ENCODE measurements around the gene CDK5R2.

The CDK5R2 gene

DNA sequence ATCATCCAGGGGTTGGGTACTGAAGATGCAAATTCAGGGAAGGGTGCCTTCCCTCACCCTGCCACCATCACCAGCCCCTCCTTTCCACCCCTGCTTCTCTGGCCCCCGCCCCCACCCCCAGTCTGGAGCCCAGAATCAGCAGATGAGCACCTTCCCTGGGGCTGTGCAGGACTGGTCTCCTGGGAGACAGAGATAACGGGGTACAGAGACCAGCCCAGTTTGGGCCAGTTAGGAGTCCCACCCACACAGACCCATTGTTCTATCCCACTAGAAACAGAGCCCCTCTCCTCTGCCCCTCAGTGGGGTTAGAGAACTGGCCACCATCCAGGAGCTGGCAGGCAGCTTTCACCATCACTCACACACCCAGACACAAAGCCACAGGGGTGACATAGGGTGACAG is 38.3 kb downstream of the CDK5R2 start:
- intact Hi-C loops (cut with DNase I; ENCODE audit: low total_unique reads) = no loop called here
- H3K36me3 ChIP-seq = no peaks in the 10 kb centered on the region
- H3K9me3 ChIP-seq = no peaks in the 10 kb centered on the region
- DNase-seq = no peak
- H3K4me3 ChIP-seq = no peak overlapping the region
- peaks cover 28 to 98% of the 10 kb centered on the region in 2 donors for H3K27me3 ChIP-seq
- peaks cover 3 to 49% (median 41%) of the 10 kb centered on the region in 4 donors for H3K4me1 ChIP-seq
- TF ChIP-seq, protein P1, sequence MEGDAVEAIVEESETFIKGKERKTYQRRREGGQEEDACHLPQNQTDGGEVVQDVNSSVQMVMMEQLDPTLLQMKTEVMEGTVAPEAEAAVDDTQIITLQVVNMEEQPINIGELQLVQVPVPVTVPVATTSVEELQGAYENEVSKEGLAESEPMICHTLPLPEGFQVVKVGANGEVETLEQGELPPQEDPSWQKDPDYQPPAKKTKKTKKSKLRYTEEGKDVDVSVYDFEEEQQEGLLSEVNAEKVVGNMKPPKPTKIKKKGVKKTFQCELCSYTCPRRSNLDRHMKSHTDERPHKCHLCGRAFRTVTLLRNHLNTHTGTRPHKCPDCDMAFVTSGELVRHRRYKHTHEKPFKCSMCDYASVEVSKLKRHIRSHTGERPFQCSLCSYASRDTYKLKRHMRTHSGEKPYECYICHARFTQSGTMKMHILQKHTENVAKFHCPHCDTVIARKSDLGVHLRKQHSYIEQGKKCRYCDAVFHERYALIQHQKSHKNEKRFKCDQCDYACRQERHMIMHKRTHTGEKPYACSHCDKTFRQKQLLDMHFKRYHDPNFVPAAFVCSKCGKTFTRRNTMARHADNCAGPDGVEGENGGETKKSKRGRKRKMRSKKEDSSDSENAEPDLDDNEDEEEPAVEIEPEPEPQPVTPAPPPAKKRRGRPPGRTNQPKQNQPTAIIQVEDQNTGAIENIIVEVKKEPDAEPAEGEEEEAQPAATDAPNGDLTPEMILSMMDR (IDR thresholded peaks at IDR 0.05) = no peak
- H3K27ac ChIP-seq = no peak overlapping the region

DNA sequence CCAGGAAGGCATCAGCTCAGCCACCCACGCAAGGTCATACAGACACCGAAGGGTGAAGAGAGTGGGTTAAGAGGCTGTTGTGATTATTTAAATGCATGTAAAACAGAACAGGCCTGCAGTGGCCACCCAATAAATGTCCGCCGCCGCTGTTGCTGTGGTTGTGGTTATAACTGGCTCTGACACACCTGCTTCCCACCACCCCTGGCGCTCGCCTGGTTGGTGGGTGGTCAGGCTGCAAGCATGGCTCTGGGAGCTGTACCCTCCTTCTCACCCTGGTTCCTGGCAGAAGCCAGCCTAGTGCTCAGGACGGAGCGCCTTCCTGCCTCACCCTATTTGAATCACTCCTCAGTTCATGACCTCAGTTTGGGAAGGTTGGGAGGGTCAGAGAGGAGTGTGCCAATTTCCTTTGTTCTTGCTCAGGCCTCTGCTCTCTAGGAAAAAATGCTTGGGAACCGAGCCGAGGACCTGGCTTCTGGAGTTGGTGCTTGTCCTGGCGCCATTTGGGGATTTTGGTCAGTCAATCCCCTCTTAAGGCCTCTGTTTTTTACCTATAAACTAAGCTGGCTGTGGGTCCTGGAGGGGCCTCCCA is 39.0 kb downstream of the CDK5R2 start:
- H3K36me3 ChIP-seq = no peaks in the 10 kb centered on the region
- H3K4me3 ChIP-seq = no peak overlapping the region
- TF ChIP-seq, protein P1 (IDR thresholded peaks at IDR 0.05) = no peak
- H3K9me3 ChIP-seq = no peaks in the 10 kb centered on the region
- DNase-seq = no peak
- intact Hi-C loops (cut with DNase I; ENCODE audit: low total_unique reads) = no loop called here
- H3K27ac ChIP-seq = no peak overlapping the region
- peaks cover 6 to 48% (median 38%) of the 10 kb centered on the region in 4 donors for H3K4me1 ChIP-seq
- H3K27me3 ChIP-seq = peaks cover 24 to 98% of the 10 kb centered on the region in 2 donors

DNA sequence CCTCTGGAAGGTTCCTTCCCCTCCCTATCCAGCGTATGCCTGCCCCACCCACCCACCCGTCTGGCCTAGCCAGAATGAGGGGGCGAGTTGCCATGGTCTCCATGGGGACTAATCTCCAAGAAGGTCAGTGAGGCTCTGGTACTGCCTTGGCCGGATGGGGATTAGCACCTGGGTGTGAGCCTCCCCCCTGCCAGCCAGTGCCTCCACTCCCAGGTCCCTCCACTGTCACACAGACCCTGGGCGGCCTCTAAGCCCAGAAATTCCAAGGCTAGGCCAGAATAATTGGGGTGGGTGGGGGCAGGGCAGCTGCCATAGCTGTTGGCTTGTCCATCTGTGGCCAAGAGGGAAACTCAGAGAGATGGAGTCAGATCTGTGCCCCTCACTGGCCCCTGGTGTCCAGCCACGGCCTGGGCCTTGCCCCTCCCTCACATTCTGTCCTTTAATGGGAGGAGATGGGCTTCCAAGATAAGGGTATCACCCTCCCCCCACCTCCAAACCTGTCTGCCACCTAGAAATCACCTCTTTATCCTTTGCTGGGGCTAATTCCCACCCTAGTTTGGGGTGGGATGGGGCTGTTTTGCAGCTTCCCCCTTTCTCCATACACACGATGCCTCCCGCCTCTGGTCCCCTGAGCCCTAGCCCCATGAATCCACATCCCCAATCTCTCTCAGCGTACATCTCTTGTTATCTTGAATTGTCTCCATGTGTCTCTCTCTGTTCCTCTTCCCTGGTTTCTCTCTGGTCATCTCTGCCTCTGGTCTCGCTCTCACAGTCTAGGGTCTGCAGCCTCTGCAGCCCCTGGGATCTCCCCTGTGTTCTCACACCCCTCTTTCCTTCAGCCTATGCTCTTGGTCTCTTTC is 39.8 kb downstream of the CDK5R2 start:
- H3K27me3 ChIP-seq = peaks cover 18 to 98% of the 10 kb centered on the region in 2 donors
- peaks cover 6 to 41% (median 32%) of the 10 kb centered on the region in 4 donors for H3K4me1 ChIP-seq
- no peaks in the 10 kb centered on the region for H3K9me3 ChIP-seq
- no peak for DNase-seq
- intact Hi-C loops (cut with DNase I; ENCODE audit: low total_unique reads) = no loop called here
- no peak overlapping the region for H3K4me3 ChIP-seq
- H3K36me3 ChIP-seq = no peaks in the 10 kb centered on the region
- TF ChIP-seq, protein P1 (IDR thresholded peaks at IDR 0.05) = no peak
- no peak overlapping the region for H3K27ac ChIP-seq

DNA sequence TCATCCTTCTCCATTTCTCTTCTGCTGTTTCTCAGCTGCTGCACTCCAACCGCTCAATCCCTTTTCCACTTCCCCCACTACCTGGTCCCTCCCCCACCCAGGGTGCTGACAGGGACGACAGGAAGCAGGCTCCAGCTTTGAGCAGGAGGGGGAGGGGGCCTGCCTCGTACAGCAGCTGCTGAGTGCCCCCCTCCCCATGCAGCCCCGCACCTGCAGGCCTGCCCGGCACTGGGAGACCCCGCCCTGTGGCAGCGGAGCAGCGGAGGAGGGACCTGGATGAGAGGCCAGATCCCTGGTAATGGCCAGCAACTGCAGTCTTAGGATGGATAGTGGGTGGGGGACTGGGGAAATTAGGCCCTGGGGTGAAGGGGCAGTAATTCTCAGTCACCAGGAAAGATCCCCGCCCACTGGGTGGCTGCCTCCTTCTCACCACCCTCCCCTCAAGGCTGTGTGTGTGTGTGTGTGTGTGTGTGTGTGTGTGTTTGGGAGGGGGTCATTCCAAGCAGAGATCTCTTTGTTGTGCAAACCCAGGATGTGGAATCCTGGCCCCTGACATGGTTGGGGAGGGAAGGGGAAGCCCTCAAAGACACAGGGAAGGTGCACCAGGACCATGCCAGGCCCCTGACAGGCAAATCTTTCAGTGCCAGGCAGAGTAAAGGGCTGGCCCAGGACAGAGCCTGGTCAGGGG is 40.6 kb downstream of the CDK5R2 start:
- H3K4me1 ChIP-seq = peaks cover 6 to 40% (median 32%) of the 10 kb centered on the region in 4 donors
- no peak for DNase-seq
- no peak overlapping the region for H3K27ac ChIP-seq
- H3K27me3 ChIP-seq = peaks cover 18 to 98% of the 10 kb centered on the region in 2 donors
- intact Hi-C loops (cut with DNase I; ENCODE audit: low total_unique reads) = no loop called here
- TF ChIP-seq, protein P1 (IDR thresholded peaks at IDR 0.05) = no peak
- no peaks in the 10 kb centered on the region for H3K36me3 ChIP-seq
- no peaks in the 10 kb centered on the region for H3K9me3 ChIP-seq
- H3K4me3 ChIP-seq = no peak overlapping the region

- intact Hi-C loops (cut with DNase I; ENCODE audit: low total_unique reads) = no loop called here
- Histone ChIP-seq H3K36me3 (no peaks in the 10 kb centered on the region), H3K27me3 (peaks cover 17 to 98% of the 10 kb centered on the region in 2 donors), H3K9me3 (no peaks in the 10 kb centered on the region), H3K4me1 (peaks cover 6 to 35% (median 30%) of the 10 kb centered on the region in 4 donors), H3K4me3 (no peak overlapping the region), H3K27ac (no peak overlapping the region)
- DNase-seq = no peak
- TF ChIP-seq, protein P1 (IDR thresholded peaks at IDR 0.05) = no peak
These were observed 41.1 kb downstream of the CDK5R2 start for GRCh38 chr2:219000569-219000960.

Measured in tibial artery (tissue), 4 donors.